Osteocyte (in vitro differentiated cells): ENCODE measurements around the gene ASPA. TPM values are rescaled to one million over a fixed set of nuclear protein-coding genes. Genes with fewer than 3 reads are reported as not detected.
A peak's percentile ranks its signal among the peaks of the same experiment; 100 is the strongest.

ENCODE experiments used
- DNase-seq: peaks from one replicate; pipeline ENCODE4 v3.0.0; 2021; ENCODE audit warnings: mixed read lengths; ENCODE audit not compliant: unreplicated experiment; ENCODE audit errors: extremely low spot score
- H3K27ac Mint-ChIP-seq: one replicate; pipeline ENCODE4 v1.8.0; 2021; ENCODE audit warnings: mild to moderate bottlenecking, mixed read lengths; ENCODE audit not compliant: unreplicated experiment
- H3K27me3 Mint-ChIP-seq: one replicate; pipeline ENCODE4 v1.8.0; 2021; ENCODE audit warnings: mixed read lengths; ENCODE audit not compliant: unreplicated experiment
- H3K36me3 Mint-ChIP-seq: one replicate; pipeline ENCODE4 v1.8.0; 2021; ENCODE audit warnings: mixed read lengths; ENCODE audit not compliant: unreplicated experiment
- H3K4me1 Mint-ChIP-seq: one replicate; pipeline ENCODE4 v1.8.0; 2021; ENCODE audit warnings: mixed read lengths; ENCODE audit not compliant: unreplicated experiment
- H3K4me3 Mint-ChIP-seq: one replicate; pipeline ENCODE4 v1.8.0; 2021; ENCODE audit warnings: mild to moderate bottlenecking, moderate library complexity, mixed read lengths; ENCODE audit not compliant: unreplicated experiment
- H3K9me3 Mint-ChIP-seq: one replicate; pipeline ENCODE4 v1.8.0; 2021; ENCODE audit warnings: mixed read lengths; ENCODE audit not compliant: unreplicated experiment
- total RNA-seq: library from RNA; stranded (reverse); gene quantifications from 2 replicates; pipeline ENCODE4 v1.2.1, GENCODE V29; 2021
- TF ChIP-seq, protein P1 (sequence below): fragments of 200-600 bp; sonication (generic); IDR thresholded peaks from 2 replicates; pipeline ENCODE4 v1.5.0; 2021; ENCODE audit warnings: antibody characterized with exemption, mild to moderate bottlenecking, moderate library complexity

The ASPA gene
- total RNA-seq, 1 donor from 2014 or later = not detected

DNA sequence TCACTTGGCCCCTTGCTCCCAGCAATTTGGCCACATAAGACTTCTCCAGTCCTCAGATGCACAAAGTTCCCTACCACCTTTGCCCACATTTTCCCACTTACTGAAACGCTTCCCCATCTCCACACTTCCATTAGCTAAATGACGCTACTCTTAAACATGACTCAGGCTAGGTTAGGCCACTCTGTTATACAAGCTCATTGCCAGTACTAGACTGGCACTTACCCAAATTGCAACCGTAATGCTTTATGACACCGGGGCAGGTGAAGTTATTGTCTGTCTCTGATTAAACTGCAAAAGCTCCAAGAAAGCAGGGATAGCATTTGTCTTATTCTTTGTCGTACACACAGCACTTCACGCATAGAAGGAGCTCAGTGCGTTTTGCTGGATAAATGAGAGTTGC, 29.2 kb downstream of the ASPA start:
- H3K4me3 Mint-ChIP-seq = no peak overlapping the region
- H3K27me3 Mint-ChIP-seq = peaks cover 4% of the 10 kb centered on the region
- DNase-seq = no peak
- peaks cover 6% of the 10 kb centered on the region for H3K9me3 Mint-ChIP-seq
- H3K36me3 Mint-ChIP-seq = peaks cover 2% of the 10 kb centered on the region
- H3K27ac Mint-ChIP-seq = no peak overlapping the region
- no peaks in the 10 kb centered on the region for H3K4me1 Mint-ChIP-seq
- TF ChIP-seq, protein P1, sequence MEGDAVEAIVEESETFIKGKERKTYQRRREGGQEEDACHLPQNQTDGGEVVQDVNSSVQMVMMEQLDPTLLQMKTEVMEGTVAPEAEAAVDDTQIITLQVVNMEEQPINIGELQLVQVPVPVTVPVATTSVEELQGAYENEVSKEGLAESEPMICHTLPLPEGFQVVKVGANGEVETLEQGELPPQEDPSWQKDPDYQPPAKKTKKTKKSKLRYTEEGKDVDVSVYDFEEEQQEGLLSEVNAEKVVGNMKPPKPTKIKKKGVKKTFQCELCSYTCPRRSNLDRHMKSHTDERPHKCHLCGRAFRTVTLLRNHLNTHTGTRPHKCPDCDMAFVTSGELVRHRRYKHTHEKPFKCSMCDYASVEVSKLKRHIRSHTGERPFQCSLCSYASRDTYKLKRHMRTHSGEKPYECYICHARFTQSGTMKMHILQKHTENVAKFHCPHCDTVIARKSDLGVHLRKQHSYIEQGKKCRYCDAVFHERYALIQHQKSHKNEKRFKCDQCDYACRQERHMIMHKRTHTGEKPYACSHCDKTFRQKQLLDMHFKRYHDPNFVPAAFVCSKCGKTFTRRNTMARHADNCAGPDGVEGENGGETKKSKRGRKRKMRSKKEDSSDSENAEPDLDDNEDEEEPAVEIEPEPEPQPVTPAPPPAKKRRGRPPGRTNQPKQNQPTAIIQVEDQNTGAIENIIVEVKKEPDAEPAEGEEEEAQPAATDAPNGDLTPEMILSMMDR = no peak

DNA sequence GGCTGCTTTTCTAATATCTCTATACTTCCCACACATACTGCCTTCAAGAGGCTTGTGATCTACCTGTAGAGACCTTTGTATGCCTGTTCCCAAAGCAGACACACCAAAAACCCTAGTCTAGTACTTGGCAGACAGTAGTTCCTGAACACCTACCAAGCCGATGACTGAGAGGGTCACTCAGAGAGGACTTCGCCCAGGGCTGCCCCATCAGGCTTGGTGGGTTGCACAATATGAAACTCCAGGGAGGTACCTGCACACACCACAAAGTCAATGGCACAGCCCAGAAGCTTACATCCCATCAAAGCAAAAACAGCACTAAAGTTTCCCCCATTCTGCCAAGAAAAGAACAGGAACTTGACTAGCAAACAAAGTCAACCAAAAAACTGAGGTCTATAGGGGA, 30.3 kb downstream of the ASPA start:
- no peak overlapping the region for H3K4me3 Mint-ChIP-seq
- H3K36me3 Mint-ChIP-seq = no peaks in the 10 kb centered on the region
- DNase-seq = no peak
- H3K27me3 Mint-ChIP-seq = peaks cover 4% of the 10 kb centered on the region
- H3K9me3 Mint-ChIP-seq = peaks cover 2% of the 10 kb centered on the region
- H3K4me1 Mint-ChIP-seq = no peaks in the 10 kb centered on the region
- TF ChIP-seq, protein P1 = no peak
- no peak overlapping the region for H3K27ac Mint-ChIP-seq

DNA sequence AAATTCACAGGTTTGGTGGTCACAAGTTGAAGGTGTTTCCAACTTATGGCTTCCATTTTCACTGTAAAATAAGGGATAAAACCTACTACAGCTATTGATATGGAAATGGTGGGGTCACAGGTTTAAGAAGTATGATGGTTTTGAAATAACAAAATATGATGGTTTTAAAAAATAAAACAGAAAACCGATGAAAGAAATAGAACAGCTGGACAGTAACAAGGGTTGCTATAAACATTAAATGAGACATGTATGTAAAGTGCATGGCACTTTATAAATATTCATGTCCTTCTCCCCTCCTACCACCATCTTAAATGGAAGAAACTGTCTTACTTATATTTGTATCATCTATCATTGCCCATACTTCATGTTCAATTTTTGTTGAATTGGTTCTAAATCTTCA, 31.3 kb downstream of the ASPA start:
- no peak for DNase-seq
- TF ChIP-seq, protein P1 = no peak
- H3K4me1 Mint-ChIP-seq = no peaks in the 10 kb centered on the region
- no peaks in the 10 kb centered on the region for H3K9me3 Mint-ChIP-seq
- no peaks in the 10 kb centered on the region for H3K36me3 Mint-ChIP-seq
- peaks cover 12% of the 10 kb centered on the region for H3K27me3 Mint-ChIP-seq
- H3K27ac Mint-ChIP-seq = no peak overlapping the region
- no peak overlapping the region for H3K4me3 Mint-ChIP-seq

DNA sequence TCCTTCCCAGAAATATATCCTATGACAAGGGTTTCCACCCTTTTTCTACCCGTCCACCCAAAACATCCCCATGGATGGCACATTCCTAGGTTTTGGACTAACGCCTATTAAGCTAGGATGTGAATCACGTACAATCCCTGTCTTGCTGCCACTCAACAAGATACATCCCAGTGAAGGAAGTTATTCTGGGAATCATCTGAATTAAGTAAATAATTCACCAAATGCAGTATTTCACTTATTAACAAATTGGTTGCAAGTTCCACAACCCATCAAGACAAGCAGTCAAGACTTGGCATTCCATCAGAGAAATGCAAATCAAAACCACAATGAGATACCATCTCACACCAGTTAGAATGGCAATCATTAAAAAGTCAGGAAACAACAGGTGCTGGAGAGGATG, 32.1 kb downstream of the ASPA start:
- Mint-ChIP-seq H3K36me3 (no peaks in the 10 kb centered on the region), H3K27me3 (peaks cover 19% of the 10 kb centered on the region), H3K9me3 (no peaks in the 10 kb centered on the region), H3K27ac (no peak overlapping the region), H3K4me3 (no peak overlapping the region), H3K4me1 (peaks cover 3% of the 10 kb centered on the region)
- TF ChIP-seq, protein P1 = no peak
- no peak for DNase-seq

DNA sequence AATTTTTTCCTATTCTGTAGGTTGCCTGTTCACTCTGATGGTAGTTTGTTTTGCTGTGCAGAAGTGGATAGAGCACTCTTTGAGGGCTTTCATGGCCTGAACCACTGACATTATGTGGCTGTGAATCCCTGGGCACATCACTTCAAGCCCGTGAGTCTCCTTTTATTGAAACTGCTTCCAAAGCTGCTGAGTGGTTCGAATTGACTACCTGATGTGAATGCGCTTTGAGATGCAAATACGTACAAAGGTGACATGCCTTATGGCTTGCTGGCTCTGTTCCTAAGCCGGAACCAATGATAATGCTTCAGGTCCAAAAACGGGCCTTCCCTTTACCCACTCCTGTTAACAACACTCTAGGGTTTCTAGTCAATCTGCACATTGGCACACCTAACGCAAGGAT, 34.3 kb downstream of the ASPA start:
- H3K27me3 Mint-ChIP-seq = peaks cover 22% of the 10 kb centered on the region
- H3K9me3 Mint-ChIP-seq = no peaks in the 10 kb centered on the region
- no peak overlapping the region for H3K27ac Mint-ChIP-seq
- no peak overlapping the region for H3K4me3 Mint-ChIP-seq
- peaks cover 3% of the 10 kb centered on the region for H3K4me1 Mint-ChIP-seq
- TF ChIP-seq, protein P1 = no peak
- DNase-seq = peak; percentile 23
- H3K36me3 Mint-ChIP-seq = no peaks in the 10 kb centered on the region
